Thyroid gland (tissue), 4 donors: ENCODE data around the gene LRRC8D.
"Not testable (repeated sequence)": the region's sequence is repeated elsewhere in the genome, so short reads cannot be mapped to it uniquely, and the experiment has no call there.

Experiments used
- CTCF ChIP-seq, 6 experiments: fragments of 200-600 bp in 3 of 6; fragments of 450-650 bp in 3 of 6; sonication (generic) in 3 of 6; IDR thresholded peaks; one replicate each; pipeline ENCODE4 v1.5.1; 2016 to 2019; ENCODE audit warnings: antibody characterized with exemption in 6 of 6, mild to moderate bottlenecking in 2 of 6, inconsistent platforms in 1 of 6, moderate library complexity in 1 of 6
- POLR2A ChIP-seq, 2 donors: fragments of 450-650 bp; IDR thresholded peaks; one replicate each; pipeline ENCODE4 v1.6.1; 2017; ENCODE audit warnings: antibody characterized with exemption in 2 of 2, mild to moderate bottlenecking in 2 of 2, moderate library complexity in 1 of 2

- not testable (repeated sequence) for TF ChIP-seq POLR2A, CTCF (IDR thresholded peaks at IDR 0.05)
These were observed 25.3 kb upstream of the LRRC8D start for GRCh38 chr1:89795571-89795970.
